CMK (cell line): ENCODE measurements around the gene PPP4R2.
"Not testable (repeated sequence)": the region's sequence is repeated elsewhere in the genome, so short reads cannot be mapped to it uniquely, and the experiment has no call there.

ENCODE experiments used
- DNase-seq: peaks from one replicate; pipeline ENCODE4 v3.0.0-alpha.2; 2010; ENCODE audit warnings: low read depth

Gene PPP4R2

DNA sequence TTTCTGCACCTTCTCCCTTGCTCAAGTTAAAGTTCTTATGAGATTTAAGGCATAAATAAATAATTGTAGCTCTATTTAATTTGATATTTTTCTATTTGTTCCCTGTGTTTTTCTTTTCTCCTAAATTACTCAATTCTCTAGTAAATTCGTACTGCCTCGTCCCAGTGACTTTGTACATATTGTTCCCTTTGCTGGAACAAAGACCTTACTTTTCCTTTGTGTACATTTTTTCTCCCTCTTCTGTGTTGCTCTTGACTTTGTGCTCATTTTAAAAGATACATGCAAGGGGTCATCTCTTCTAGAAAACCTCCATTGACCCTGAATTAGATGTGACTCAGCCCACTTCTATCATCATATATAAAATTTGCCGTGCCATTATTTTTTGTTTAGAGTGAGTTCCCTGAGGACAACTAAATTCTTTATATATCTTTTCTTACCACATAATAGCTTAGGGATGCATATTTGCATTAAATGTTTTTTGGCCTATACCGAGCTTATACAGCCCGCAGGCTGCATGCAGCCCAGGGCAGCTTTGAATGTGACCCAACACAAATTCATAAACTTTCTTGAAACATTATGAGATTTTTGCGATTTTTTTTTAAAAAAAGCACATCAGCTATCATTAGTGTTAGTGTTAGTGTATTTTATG lies 29.6 kb downstream of the PPP4R2 start:
- no peak for DNase-seq

DNA sequence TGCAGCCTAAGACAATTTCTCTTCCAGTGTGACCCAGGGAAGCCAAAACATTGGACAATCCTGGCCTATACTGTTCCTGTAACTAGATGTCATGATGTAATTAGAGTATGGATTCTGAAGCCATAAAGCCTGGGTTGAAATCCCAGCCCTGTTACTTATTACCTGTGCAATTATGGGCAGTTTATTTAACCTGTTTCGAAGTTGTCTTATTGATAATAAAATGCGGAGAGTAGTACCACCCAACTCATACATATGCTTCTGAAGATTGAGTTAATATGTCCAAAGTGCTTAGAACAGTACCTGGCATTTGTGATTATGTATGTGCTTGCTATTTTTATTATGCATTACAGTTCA lies 30.1 kb downstream of the PPP4R2 start:
- no peak for DNase-seq

DNA sequence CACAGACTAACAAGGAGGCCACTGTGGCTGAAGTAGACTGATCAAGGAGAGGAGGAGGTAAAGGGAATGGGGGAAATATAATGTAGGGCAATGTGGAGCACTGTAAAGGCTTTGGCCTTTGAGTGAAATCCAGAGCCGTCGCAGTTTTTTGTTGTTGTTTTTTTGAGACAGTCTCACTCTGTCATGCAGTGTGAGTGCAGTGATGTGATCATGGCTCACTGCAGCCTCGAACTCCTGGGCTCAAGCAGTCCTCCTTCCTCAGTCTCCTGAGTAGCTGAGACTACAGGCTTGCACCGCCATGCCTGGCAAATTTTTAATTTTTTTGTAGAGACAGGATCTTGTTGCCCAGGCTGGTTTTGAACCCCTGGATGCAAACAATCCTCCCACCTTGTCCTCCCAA lies 32.2 kb downstream of the PPP4R2 start:
- no peak for DNase-seq

DNA sequence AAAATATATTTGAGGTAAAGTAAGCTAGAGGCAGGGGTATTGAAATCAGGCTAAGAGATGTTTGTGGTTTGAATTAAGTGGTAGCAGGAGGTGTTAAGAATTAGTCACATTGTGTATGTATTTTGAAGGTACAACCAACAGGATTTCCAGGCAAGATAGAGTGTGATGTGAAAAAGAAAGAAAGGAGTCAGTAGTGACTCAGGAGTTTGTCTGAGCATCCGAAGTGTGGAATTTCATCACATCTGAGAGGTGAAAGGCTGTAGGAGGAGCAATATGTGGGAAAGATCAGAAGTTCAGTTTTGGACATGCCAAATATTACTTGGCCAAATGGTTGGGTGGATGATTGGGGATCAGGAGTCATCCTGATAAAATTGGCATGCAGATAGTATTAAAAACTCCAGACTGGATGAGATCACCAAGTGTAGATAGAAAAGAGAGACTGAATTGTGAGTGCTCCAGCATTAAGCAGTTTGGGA lies 32.7 kb downstream of the PPP4R2 start:
- DNase-seq, result no peak

DNA sequence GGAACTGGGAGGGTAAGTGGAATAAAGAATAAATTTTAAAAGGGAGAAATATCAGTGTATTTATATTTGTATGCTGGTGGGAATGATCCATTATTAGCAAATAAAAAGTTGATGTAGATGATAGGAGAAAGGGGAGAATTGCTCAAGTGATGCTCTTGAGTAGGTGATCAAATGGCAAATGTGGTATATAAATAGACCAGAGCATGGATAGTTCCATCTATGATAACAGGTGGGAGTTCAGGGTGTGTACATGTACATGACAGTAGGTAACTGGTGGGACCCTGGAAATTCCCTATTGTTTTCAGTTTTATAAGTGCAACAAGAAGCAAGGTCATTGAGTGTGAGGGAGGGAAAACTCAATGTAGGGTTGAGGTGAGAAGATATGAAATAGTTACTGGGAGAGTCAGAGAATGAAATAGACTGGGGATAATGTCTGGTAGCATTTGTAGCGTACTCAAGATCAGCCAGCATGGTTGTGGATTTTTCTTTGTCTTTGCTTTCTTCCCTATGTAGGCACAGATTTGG lies 33.5 kb downstream of the PPP4R2 start:
- no peak for DNase-seq

DNA sequence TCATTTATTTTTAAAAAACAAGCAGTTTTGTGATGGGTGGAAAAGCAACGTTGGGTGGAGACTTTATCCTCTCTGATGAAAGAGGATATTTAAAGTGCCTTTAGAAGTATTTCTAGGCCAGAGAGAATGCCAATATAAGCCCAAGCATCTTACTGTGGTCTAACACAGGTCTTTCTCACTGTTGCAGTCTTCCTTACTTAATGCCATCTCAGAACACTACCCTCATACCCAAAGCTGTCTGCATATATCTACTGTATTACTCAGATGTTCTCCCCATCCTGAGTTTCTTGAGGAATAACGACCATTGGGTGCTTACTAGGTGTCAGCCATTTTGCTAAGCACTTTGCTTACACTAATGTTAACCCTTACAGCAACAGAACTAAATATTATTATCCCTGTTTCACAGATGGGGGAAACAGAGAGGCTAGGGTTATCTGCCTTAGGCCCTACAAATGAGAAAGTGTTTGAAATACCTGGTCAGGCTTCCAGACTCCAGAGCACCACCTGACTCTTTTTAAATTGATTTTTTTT lies 35.0 kb downstream of the PPP4R2 start:
- DNase-seq, result no peak

DNA sequence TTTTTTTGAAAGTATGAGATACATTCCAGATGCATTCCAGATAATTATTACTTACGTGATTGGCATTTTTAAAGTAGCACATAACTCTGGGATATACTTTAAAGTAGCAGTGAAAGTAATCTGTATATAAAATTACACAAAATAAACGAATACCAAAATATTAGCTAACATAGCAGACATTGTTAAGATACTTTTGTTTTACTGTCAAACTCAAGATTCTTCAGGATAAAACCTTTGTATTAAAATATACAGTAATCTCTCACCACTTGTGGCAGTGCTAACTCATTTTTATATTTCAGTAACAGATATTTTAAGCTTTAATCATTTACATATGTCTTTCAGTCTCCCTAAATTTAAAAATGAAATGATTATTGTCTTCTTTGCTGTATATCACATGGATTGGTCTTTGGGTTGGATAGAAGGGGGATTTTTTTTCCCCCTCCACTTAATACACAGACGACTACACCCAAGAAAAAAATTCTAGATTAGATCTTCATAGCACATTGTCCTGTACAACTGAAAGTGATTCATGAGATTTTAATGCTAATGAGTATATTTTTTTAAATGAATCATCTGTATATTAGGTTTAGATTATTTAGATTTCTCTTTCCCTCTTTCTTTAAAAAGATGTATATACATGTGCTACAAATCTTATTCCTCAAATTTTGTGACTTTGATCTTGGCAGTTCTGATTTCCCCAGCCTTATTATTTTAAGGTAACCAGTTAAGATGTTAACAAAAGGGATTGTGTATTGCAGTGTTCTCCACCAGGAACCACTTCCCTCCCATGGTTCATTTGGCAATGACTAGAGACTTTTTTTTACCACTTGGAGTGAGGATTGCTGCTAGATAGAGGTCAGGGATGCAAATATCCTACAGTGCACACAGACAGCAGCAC lies 40.3 kb downstream of the PPP4R2 start:
- DNase-seq, result no peak

DNA sequence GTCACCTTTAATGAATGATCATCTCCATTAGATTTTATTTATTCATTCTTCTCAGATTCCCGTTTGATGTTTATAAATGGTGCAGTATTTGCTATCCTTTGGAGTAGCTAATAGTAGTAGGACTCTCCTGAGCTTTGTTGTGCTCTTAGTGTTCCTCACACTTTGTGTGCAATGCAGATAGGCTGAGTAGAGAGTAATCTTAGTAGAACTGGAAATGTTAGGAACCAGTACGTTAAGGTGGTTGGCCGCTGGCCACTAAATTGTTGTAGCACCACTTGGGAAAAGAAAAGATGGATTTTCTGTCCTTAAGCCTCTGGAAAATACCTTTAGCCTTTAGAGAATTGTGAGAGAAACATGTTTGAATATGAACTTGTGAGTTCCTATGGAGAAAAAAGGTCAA lies 44.9 kb downstream of the PPP4R2 start:
- DNase-seq, result no peak

DNA sequence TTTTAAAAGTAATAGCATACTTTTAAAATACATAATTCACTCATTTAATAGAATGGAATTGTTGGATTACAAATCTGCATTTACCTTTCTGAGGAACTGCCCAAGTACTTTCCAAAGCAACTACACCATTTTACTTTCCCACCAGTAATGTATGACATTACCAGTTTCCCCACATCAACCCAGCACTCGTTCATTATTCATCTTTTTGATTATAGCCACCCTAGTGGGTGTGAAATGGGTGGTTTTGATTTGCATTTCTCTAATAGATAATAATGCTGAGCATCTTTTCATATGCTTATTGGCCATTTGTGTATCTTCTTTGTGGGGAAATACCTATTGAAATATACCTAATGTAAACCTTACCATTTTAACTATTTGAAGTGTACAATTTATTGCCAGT lies 46.8 kb downstream of the PPP4R2 start:
- no peak for DNase-seq

DNA sequence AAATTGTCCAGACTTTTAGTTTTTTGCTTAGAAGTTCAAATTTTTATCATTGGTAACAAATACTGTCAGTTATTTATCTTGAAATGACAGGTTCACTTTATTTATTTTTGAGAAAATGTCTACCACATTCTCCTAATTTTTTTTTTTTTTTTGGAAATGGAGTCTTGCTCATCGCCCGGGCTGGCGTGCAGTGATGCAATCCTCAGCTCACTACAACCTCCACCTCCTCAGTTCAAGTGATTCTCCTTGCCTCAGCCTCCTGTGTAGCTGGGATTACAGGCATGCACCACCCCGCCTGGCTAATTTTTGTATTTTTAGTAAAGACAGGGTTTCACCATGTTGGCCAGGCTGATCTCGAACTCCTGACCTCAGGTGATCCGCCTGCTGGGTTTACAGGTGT lies 48.8 kb downstream of the PPP4R2 start:
- DNase-seq, result no peak

DNA sequence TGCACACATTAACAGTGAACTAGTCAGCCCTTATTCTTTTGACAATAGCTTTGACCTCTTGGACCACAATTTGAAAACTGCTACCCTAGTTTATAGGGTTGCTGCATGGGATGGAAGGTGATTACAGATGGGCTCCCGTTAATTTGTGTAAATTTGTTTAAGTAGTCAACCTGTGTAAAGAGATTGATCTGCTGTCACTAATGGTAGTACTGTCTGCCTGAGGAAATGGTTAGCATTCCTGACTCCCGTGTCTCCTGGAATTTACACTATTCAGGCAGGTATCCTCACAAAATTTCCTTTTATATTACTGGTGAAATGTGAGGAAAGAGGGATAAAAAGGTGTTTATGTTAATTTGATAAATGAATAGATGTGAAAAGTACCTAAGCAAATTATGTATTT lies 49.6 kb downstream of the PPP4R2 start:
- DNase-seq, result no peak

DNA sequence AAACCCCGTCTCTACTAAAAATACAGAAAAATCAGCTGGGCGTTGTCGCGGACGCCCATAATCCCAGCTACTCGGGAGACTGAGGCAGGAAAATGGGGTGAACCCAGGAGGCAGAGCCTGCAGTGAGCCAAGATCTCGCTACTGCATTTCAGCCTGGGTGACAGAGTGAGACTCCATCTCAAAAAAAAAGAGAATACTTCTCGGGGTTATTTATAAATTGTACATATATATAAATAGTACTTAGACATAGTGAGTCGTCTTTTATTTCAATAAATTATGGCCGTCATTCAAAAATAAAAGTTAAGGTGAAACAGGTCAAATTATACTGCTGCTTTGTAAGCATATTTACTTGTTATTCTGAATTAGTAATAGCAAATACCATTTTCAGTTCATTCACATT lies 52.7 kb downstream of the PPP4R2 start:
- DNase-seq, result no peak

DNA sequence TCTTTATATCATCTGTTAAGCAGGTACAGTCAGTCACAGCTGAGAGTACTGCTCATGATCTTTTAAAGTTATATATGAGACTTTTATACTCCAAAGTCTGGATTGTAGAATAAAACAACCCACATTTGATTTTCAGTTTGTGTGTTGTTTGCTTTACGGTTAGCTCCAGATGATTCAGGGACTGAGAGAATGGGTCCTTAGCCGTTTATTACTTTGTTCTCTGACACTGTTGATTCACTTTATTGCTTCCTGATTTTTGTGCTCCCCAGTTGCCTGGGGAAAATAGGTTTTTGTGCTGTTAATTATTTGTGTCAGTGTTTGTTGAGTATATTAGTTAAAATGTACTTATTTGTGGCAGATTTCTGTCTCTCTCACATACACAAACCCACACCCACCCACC lies 56.2 kb downstream of the PPP4R2 start:
- DNase-seq, result no peak

DNA sequence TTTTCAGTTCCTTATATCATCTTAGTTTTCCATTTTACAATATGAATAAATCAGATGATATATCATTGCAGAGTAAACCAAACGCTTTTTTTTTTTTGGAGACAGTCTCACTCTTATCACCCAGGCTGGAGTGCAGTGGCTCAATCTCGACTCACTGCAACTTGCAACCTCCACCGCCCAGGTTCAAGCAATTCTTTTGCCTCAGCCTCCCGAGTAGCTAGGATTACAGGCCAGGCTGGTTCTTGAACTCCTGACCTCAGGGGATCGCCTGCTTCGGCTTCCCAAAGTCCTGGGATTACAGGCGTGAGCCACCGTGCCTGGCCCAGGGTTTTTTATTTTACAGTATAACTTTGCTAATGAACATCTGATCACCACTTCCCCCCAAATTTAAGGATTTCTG lies 59.0 kb downstream of the PPP4R2 start:
- no peak for DNase-seq

DNA sequence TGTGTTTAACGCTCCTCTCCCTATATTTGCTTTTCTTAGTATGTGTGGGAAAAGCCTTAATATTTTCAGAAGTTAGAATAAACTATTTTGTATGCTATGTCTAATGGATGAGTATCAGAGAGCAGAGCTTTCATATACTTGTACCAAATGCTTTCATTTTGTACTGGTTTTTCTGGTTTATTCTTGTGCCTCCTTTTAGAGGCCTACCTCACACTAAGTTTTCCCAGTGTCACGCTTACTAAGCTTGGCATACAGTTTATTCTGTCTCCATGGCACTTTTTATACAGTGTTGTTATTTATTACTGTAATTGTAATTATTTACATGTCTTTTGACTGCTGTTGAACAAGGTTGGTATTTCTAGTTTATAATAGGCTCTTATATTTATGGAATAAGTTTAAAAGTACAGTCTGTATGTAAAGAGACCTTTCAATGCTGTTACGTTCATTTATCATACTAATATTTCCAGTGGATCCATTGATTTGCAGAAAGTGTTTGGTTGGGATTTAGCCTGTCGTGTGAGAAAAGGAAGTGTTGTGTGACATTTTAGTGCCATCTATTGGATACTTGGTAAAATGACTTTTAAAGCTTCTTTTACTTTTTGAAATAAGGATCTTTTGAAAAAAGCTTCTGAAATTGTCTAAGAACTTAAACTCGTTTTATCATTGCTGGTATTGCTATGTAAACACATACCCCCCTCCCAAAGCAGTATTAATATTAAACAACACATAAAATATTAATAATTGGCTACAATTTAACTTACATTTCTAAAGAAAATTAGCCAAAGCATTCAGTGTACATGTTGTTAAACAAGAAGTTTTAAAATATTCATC lies 59.6 kb downstream of the PPP4R2 start:
- no peak for DNase-seq

DNA sequence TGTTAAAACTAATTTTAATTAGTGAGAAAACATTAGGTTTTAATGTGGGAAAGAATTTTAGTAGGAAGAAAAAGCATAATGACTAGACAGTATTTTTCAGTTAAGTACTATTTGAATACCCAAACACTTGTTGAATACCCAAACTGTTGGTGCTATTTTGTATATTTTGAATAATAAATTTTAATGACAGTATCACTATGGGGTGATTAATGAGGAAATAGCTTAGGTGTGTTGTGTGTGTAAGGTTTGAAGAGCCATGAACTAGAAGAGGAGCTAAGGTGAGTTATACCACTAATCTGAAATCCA lies 60.2 kb downstream of the PPP4R2 start:
- no peak for DNase-seq

DNA sequence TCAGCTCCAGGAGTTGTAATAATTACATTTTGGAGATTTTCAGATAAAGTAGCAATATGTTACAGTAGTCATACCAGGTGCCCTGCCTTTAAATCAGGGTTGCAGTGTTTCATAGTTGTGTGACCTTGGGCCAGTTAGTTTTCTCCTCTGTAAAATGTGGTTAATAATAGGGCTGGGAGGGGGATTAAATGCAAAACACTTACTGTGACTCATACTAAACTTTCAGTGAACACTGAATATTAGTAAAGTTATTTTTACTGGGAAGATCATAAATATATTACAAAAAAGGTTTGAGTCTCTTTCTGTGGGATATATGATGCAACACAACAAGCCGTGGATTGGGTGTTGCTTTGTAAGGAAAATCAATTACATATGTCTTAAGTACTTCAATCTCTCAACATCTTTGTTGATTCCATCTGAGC lies 63.7 kb downstream of the PPP4R2 start:
- no peak for DNase-seq

DNA sequence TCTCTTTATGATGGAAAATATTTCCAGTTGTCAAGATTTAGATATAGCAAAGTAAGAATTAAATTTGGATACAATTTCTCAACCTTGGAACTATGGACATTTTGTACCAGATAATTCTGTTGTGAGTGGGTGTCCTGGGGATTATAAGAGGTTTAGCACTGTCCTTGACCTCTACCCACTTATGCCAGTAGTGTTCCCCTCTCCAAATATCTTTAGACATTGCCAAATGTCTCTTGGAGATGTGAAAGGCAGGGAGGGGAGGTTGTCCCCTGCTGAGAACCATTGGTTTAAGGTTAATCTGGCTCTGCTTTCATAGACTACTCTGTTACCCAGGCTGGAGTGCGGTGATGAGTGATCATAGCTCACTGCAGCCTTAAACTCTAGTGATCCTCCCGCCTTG lies 64.8 kb downstream of the PPP4R2 start, which contains the start of gene EBLN2:
Gene EBLN2, plus strand, starts transcription at position 244 of the 400 bp plus-strand sequence. CDS start 423 bp downstream, outside the sequence.
- no peak for DNase-seq

DNA sequence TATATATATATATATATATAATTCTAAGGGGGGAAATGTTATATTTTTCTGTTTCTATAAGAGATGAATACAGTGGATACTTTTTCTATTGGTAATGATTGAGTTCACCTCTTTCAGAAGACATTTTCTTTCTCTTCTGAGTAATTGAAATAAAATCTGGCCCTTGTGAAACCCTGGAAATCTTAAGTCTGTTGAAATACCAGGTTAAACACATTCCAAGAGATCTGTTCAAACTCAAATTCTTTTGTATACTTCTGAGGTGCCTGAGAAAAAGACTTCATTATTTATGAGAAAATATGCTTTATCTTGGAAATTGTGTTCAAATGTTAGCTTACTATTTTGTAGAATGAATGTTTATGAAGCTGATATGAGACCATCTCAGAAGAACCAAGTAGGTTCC lies 69.6 kb downstream of the PPP4R2 start:
- not testable (repeated sequence) for DNase-seq

DNA sequence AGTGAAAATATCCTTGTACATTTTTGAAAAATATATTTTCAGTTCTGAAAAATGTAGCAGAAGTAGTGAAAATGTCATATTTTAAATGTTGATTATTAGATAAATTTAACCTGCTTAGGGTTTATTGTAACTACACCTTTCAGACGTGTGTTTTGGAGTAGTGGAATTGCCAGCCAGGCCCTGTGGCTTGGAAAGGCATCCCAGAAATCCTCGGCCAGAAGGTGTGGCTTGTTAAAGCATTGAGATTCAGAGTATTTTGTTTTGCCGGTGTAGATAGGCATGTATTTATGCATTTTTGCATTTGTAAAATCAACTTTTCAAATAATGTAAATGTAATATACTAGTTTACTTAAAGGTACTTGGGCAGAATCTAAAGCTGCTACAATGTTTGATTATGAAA lies 71.8 kb downstream of the PPP4R2 start:
- DNase-seq, result no peak

DNA sequence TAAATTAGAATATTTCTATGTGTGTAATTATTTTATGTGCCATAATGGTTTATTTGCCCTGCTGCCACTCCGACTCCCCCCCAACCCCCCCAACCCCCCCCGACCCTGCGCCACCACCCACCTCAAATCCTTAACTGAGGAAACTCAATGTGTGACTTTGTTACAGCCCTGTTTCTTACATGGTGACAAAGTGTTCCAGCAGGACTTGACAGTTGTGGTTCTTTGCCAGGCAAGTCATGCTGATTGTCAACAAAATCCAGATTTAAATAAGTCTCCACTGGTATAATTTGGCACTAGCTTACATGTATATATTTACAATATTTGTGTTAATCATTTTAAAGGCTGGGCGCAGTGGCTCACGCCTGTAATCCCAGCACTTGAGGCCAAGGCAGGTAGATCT lies 72.6 kb downstream of the PPP4R2 start:
- DNase-seq, result no peak

DNA sequence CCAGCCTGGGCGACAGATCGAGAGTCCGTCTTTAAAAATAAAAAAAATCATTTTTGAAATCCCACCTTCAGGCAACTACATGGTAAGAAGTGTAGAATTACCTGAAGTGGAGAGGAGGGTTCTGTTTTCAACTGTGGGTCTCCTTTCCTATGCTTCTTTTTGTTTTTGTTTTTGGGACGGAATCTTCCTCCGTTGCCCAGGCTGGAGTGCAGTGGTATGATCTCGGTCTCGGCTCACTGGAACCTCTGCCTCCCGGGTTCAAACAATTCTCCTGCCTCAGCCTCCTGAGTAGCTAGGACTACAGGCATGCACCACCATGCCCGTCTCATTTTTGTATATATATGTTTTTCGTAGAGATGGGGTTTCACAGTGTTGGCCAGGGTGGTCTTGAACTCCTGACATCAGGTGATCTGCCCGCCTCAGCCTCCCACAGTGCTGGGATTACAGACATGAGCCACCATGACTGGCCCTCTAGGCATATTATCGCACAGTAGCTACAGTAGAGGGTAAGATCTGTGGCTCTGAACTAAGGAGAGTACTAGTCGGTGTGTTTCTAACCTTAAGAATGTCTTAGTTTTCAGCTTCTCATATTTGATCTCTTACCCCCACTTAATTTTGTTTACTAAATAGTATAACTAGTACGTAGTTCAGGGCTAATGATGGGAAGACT lies 73.3 kb downstream of the PPP4R2 start:
- no peak for DNase-seq
